Endothelial cell of umbilical vein (primary cell): ENCODE data around the gene CYP27C1. TPM values are rescaled to one million over a fixed set of nuclear protein-coding genes. Genes with fewer than 3 reads are reported as not detected.

ENCODE experiments used
- BruUV-seq: library from RNA; stranded (reverse); fragments of 400-500 nt; replicated peaks from 2 replicates; lab custom pipeline; 2021; lab: Mats Ljungman, UMichigan
- CTCF ChIA-PET: fragments of 300-600, 350-600 bp; sonication (Branson Sonifier 250); formaldehyde crosslinking; loops from one replicate; lab custom pipeline; 2021; ENCODE audit warnings: antibody characterized with exemption, inconsistent platforms; lab: Charles Lee
- POLR2A ChIA-PET: fragments of 300-600, 350-600 bp; sonication (Branson Sonifier 250); formaldehyde crosslinking; loops from one replicate; lab custom pipeline; 2021; ENCODE audit warnings: antibody characterized with exemption, inconsistent platforms; lab: Charles Lee
- DNase-seq: peaks from one replicate; pipeline ENCODE4 v3.0.0-alpha.2; 2011; ENCODE audit warnings: low read depth, low spot score
- FAIRE-seq: peaks from 2 replicates; lab custom pipeline; 2011; peaks lifted over from hg19 to GRCh38; lab: Jason Lieb, UNC
- H2AFZ ChIP-seq: 2 replicates; pipeline ENCODE4 v1.6.0; 2012; ENCODE audit warnings: low read depth, low read length, control low read depth, inconsistent platforms
- H3K27ac ChIP-seq: 2 replicates; pipeline ENCODE4 v1.5.1; 2011; ENCODE audit warnings: low read depth, mild to moderate bottlenecking, control low read depth, low read length, moderate library complexity; ENCODE audit not compliant: insufficient read depth
- H3K27me3 ChIP-seq, 2 experiments: 2 replicates each; pipeline versions ENCODE4 v1.6.0 to v1.6.1; 2011; ENCODE audit warnings: low read length in 2 of 2, mixed read lengths in 1 of 2; ENCODE audit not compliant: control insufficient read depth in 2 of 2, insufficient read depth in 2 of 2
- H3K36me3 ChIP-seq, 2 experiments: 2 replicates in 1 of 2; 3 replicates in 1 of 2; pipeline ENCODE4 v1.5.1; 2011; ENCODE audit warnings: low read length in 2 of 2, mild to moderate bottlenecking in 1 of 2, moderate library complexity in 1 of 2; ENCODE audit not compliant: control insufficient read depth in 2 of 2, insufficient read depth in 2 of 2; ENCODE audit errors: extremely low read depth in 1 of 2
- H3K4me1 ChIP-seq: 3 replicates; pipeline ENCODE4 v1.5.1; 2011; ENCODE audit warnings: mild to moderate bottlenecking, low read length; ENCODE audit not compliant: control insufficient read depth, insufficient read depth; ENCODE audit errors: extremely low read depth
- H3K4me2 ChIP-seq: 2 replicates; pipeline ENCODE4 v1.6.1; 2011; ENCODE audit warnings: low read length, control low read depth, mixed read lengths; ENCODE audit not compliant: insufficient read depth
- H3K4me3 ChIP-seq, 3 experiments: fragments of 200-600 bp in 1 of 3; sonication (generic), shearing (Covaris generic) in 1 of 3; replicated peaks in 1 of 3; 2 replicates each; pipeline ENCODE4 v1.5.1; 2011 to 2016; ENCODE audit warnings: control low read depth in 3 of 3, low read length in 3 of 3, mild to moderate bottlenecking in 2 of 3, inconsistent platforms in 1 of 3, low read depth in 1 of 3, moderate library complexity in 1 of 3; ENCODE audit not compliant: insufficient read depth in 1 of 3
- H3K79me2 ChIP-seq: 2 replicates; pipeline ENCODE4 v1.6.0; 2012; ENCODE audit warnings: low read length, inconsistent platforms; ENCODE audit not compliant: control insufficient read depth, insufficient read depth
- H3K9ac ChIP-seq: replicated peaks from 2 replicates; pipeline ENCODE3; 2011; ENCODE audit warnings: low read length, control low read depth; ENCODE audit not compliant: insufficient read depth; ENCODE audit errors: extremely low read depth
- H3K9me1 ChIP-seq: replicated peaks from 3 replicates; pipeline ENCODE4 v1.6.0; 2011; ENCODE audit warnings: mild to moderate bottlenecking, low read length; ENCODE audit not compliant: control insufficient read depth, insufficient read depth; ENCODE audit errors: extremely low read depth
- H3K9me3 ChIP-seq: replicated peaks from 2 replicates; pipeline ENCODE4 v1.5.1; 2012; ENCODE audit warnings: low read length, inconsistent platforms; ENCODE audit not compliant: control insufficient read depth, insufficient read depth
- H4K20me1 ChIP-seq: replicated peaks from 2 replicates; pipeline ENCODE3; 2011; ENCODE audit warnings: mild to moderate bottlenecking, low read length; ENCODE audit not compliant: control insufficient read depth, insufficient read depth; ENCODE audit errors: extremely low read depth
- EZH2 ChIP-seq: IDR thresholded peaks from 2 replicates; pipeline ENCODE4 v1.6.1; 2012; ENCODE audit warnings: borderline replicate concordance, low read depth, mild to moderate bottlenecking, moderate library complexity, low read length, inconsistent platforms; ENCODE audit not compliant: severe bottlenecking
- FOS ChIP-seq: IDR thresholded peaks from 2 replicates; pipeline ENCODE4 v1.6.1; 2011; ENCODE audit warnings: mild to moderate bottlenecking, low read length, moderate library complexity, borderline replicate concordance; ENCODE audit not compliant: insufficient read depth
- GATA2 ChIP-seq: IDR thresholded peaks from 2 replicates; pipeline ENCODE4 v1.7.0; 2011; ENCODE audit warnings: low read depth, mild to moderate bottlenecking, moderate library complexity, mixed read lengths, low read length; ENCODE audit not compliant: insufficient read length, insufficient read depth
- JUN ChIP-seq: IDR thresholded peaks from 2 replicates; pipeline ENCODE4 v1.6.1; 2011; ENCODE audit warnings: borderline replicate concordance, low read depth; ENCODE audit not compliant: insufficient read length, insufficient read depth
- MYC ChIP-seq: IDR thresholded peaks from one replicate; pipeline ENCODE4 v1.6.1; 2011; ENCODE audit warnings: mild to moderate bottlenecking, low read depth, low read length
- POLR2A ChIP-seq: IDR thresholded peaks from 2 replicates; pipeline ENCODE4 v1.6.1; 2012; ENCODE audit warnings: low read depth, mild to moderate bottlenecking, control low read depth, low read length
- POLR2AphosphoS5 ChIP-seq: IDR thresholded peaks from 2 replicates; pipeline ENCODE4 v1.6.1; 2012; ENCODE audit warnings: low read depth, mild to moderate bottlenecking, control low read depth, low read length, moderate library complexity; ENCODE audit not compliant: insufficient read depth
- dilution Hi-C: fragments of 300-500 bp; cut with MboI; formaldehyde crosslinking; loops from one replicate; pipeline ENCODE4 v1.15.0; 2019; ENCODE audit warnings: low sequenced_read_pairs; ENCODE audit not compliant: extremely low pct_ligation_motif_present
- intact Hi-C: fragments of 100-400 bp; cut with micrococcal nuclease; formaldehyde crosslinking; loops from one replicate; pipeline ENCODE4 v1.10.0; 2022
- polyA plus RNA-seq, 4 experiments: library from polyadenylated mRNA; depleted of rRNA in 3 of 4; stranded (reverse) in 3 of 4; unstranded in 1 of 4; fragments of >200 nt; gene quantifications; 2 replicates each; pipeline versions ENCODE4 v1.2.1 to v1.2.3, GENCODE V29; 2011 to 2012; ENCODE audit warnings: missing spikeins in 1 of 4
- total RNA-seq: library from RNA; stranded (reverse); gene quantifications from 2 replicates; pipeline ENCODE4 v1.2.3, GENCODE V29; 2021
- TF ChIP-seq, protein P1 (sequence below): IDR thresholded peaks from 2 replicates; pipeline ENCODE4 v1.6.1; 2011; ENCODE audit not compliant: insufficient read depth, insufficient read length
- TF ChIP-seq, protein P2 (sequence below), 2 donors: IDR thresholded peaks; 1 replicate in 1 of 2; 2 replicates in 1 of 2; pipeline ENCODE4 v1.5.1; 2011; ENCODE audit warnings: low read length in 2 of 2, mild to moderate bottlenecking in 2 of 2, moderate library complexity in 2 of 2, control low read depth in 1 of 2, inconsistent platforms in 1 of 2, low read depth in 1 of 2; ENCODE audit not compliant: insufficient read depth in 1 of 2; ENCODE audit errors: extremely low read depth in 1 of 2

The CYP27C1 gene
- total and polyA plus RNA-seq, 2 donors (not counting 3 experiments of a cell fraction or from before 2014, with no cell fraction given), result not detected

DNA sequence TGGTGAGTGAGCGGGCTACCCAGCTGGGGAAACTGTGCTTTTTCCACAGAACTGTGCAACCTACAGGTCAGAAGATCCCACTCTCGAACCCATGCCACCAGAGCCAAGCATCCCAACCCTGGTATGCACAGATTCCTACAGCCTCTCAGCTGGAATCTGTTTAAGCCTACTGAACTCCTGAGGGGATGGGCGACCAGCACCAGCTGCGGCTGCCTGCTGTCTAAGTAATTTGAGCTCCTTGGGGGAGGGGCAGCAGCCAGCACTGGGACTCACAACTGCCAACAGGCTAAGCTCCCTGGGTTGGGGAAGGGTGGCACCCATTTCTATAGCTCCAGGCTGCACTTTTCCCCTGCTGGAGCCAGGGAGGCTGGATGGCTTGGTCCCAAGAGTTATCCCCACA is 11.8 kb downstream of the CYP27C1 start:
- Histone ChIP-seq H3K27me3 (peaks cover 2 to 5% of the 10 kb centered on the region in 2 experiments), H3K27ac (no peak overlapping the region), H3K9me1 (no peaks in the 10 kb centered on the region), H2AFZ (no peak overlapping the region), H3K4me3 (no peak overlapping the region), H3K9ac (no peak overlapping the region), H3K4me2 (no peak overlapping the region), H3K79me2 (no peaks in the 10 kb centered on the region), H3K4me1 (no peaks in the 10 kb centered on the region), H3K36me3 (no peaks in the 10 kb centered on the region), H3K9me3 (no peaks in the 10 kb centered on the region), H4K20me1 (no peaks in the 10 kb centered on the region)
- intact Hi-C loops (no loop called here), dilution Hi-C loops (no loop called here)
- no TSS peak for BruUV-seq
- FAIRE-seq (no peak), DNase-seq (no peak)
- TF ChIP-seq MYC, result no peak
- no peak for TF ChIP-seq POLR2A
- no peak for TF ChIP-seq EZH2
- TF ChIP-seq, protein P1, sequence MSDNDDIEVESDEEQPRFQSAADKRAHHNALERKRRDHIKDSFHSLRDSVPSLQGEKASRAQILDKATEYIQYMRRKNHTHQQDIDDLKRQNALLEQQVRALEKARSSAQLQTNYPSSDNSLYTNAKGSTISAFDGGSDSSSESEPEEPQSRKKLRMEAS, result no peak
- no peak for TF ChIP-seq JUN
- TF ChIP-seq, protein P2, sequence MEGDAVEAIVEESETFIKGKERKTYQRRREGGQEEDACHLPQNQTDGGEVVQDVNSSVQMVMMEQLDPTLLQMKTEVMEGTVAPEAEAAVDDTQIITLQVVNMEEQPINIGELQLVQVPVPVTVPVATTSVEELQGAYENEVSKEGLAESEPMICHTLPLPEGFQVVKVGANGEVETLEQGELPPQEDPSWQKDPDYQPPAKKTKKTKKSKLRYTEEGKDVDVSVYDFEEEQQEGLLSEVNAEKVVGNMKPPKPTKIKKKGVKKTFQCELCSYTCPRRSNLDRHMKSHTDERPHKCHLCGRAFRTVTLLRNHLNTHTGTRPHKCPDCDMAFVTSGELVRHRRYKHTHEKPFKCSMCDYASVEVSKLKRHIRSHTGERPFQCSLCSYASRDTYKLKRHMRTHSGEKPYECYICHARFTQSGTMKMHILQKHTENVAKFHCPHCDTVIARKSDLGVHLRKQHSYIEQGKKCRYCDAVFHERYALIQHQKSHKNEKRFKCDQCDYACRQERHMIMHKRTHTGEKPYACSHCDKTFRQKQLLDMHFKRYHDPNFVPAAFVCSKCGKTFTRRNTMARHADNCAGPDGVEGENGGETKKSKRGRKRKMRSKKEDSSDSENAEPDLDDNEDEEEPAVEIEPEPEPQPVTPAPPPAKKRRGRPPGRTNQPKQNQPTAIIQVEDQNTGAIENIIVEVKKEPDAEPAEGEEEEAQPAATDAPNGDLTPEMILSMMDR (IDR thresholded peaks at IDR 0.05; ENCODE audit: extremely low read depth in 1 of 2, insufficient read depth in 1 of 2, low read depth in 1 of 2, low read length in 2 of 2), result no peak
- no peak for TF ChIP-seq POLR2AphosphoS5
- TF ChIP-seq GATA2, result no peak
- no peak for TF ChIP-seq FOS
- POLR2A ChIA-PET, result no interaction called here
- CTCF ChIA-PET, result no interaction called here
